ENCODE data around the gene LY6G5C.

Gene LY6G5C

GRCh38 chr6:31662124-31662723 lies 18.6 kb downstream of the LY6G5C start:
- no peak for TF ChIP-seq CTCF (IDR thresholded peaks at IDR 0.05; ENCODE audit: extremely low read depth, insufficient read depth, missing control alignments)
- no peak for DNase-seq (ENCODE audit: low spot score)
- in situ Hi-C loops (cut with MboI; ENCODE audit: low pct_unique_long_range_greater_than_20kb, low sequenced_read_pairs, unreplicated experiment): no loop called here

DNA sequence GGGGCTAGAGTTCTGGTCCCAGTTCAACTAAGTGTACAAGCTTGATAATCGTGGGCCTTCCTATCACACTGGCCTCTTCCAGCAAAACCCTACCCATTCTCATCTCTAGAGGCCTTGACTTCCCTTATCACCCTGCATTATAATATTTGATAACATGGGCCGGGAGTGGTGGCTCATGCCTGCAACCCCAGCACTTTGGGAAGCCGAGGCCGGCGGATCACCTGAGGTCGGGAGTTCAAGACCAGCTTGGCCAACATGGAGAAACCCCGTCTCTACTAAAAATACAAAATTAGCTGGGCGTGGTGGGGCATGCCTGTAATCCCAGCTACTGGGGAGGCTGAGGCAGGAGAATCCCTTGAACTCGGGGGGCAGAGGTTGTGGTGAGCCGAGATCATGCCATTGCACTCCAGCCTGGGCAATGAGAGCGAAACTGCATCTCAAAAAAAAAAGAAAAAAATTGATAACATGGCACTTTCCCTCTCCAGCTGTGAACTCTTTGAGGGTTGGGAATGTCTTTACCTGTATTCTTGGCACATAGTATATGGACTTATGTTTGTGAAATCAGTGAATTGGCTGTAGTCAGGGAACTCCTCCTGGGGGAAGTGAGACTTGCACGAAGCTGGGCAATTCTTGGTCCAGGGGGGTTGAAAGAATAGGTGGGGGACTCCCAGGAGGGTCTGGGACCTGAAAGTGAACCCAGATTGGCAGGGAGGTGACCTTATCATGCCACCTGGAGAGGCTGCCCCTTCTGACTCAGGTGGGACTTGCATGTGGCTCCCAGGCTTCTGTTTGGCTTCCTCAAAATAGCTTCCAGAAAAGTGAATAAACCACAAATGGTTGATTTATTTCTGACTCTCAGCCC lies 19.4 kb downstream of the LY6G5C start:
- no peak for TF ChIP-seq CTCF (IDR thresholded peaks at IDR 0.05; ENCODE audit: extremely low read depth, insufficient read depth, missing control alignments)
- no peak for DNase-seq (ENCODE audit: low spot score)
- in situ Hi-C loops (cut with MboI; ENCODE audit: low pct_unique_long_range_greater_than_20kb, low sequenced_read_pairs, unreplicated experiment): no loop called here

GRCh38 chr6:31660381-31661261 lies 20.2 kb downstream of the LY6G5C start, which contains the start of gene C6orf47:
TSS of gene C6orf47 (minus strand) at chr6:31660778. CDS start at chr6:31659947, 831 bp downstream.
- TF ChIP-seq CTCF (IDR thresholded peaks at IDR 0.05; ENCODE audit: extremely low read depth, insufficient read depth, missing control alignments): no peak
- peak; percentile 88 for DNase-seq (ENCODE audit: low spot score)
- in situ Hi-C loops (cut with MboI; ENCODE audit: low pct_unique_long_range_greater_than_20kb, low sequenced_read_pairs, unreplicated experiment): no loop called here

GRCh38 chr6:31659649-31660380 lies 21.1 kb downstream of the LY6G5C start:
- TF ChIP-seq CTCF (IDR thresholded peaks at IDR 0.05; ENCODE audit: extremely low read depth, insufficient read depth, missing control alignments): no peak
- in situ Hi-C loops (cut with MboI; ENCODE audit: low pct_unique_long_range_greater_than_20kb, low sequenced_read_pairs, unreplicated experiment): no loop called here
- no peak for DNase-seq (ENCODE audit: low spot score)

- no peak for TF ChIP-seq CTCF (IDR thresholded peaks at IDR 0.05; ENCODE audit: extremely low read depth, insufficient read depth, missing control alignments)
- no peak for DNase-seq (ENCODE audit: low spot score)
- in situ Hi-C loops (cut with MboI; ENCODE audit: low pct_unique_long_range_greater_than_20kb, low sequenced_read_pairs, unreplicated experiment): no loop called here
These were observed 21.8 kb downstream of the LY6G5C start for GRCh38 chr6:31658983-31659648.
